ENCODE data around the gene DOCK3. TPM values are rescaled to one million over a fixed set of nuclear protein-coding genes. Genes with fewer than 3 reads are reported as not detected.
"Not testable (repeated sequence)": the region's sequence is repeated elsewhere in the genome, so short reads cannot be mapped to it uniquely, and the experiment has no call there.

Gene DOCK3
- total RNA-seq, 3 donors from 2014 or later (not counting 1 experiment from before 2014, with no cell fraction given) = 1.4 to 2.4 (median 1.7) TPM

DNA sequence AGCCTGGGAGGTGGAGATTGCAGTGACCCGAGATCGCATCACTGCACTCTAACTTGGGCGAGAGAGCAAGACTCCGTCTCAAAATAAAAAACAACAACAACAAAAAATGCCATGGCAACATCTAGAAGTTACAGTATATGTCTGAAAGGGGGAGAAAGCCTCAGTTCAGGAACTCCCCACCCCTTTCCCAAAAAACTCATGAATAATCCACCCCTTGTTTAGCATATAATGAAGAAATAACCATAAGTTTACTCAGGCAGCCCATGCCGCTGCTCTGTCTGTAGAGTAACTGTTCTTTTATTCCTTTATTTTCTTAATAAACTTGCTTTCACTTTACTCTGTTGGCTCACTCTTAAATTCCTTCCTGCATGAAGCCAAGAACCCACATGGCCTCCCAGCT is 145.2 kb downstream of the DOCK3 start:
- no peaks in the 10 kb centered on the region for H3K36me3 Mint-ChIP-seq
- no peaks in the 10 kb centered on the region for H3K4me1 Mint-ChIP-seq
- no peaks in the 10 kb centered on the region for H3K4me1 ChIP-seq (ENCODE audit: control insufficient read depth, insufficient read depth, low read length)
- ATAC-seq = no peak
- H3K4me3 Mint-ChIP-seq = no peak overlapping the region
- DNase-seq = no peak
- intact Hi-C loops (cut with micrococcal nuclease) = no loop called here
- H3K36me3 ChIP-seq (ENCODE audit: control insufficient read depth, insufficient read depth, low read length) = no peaks in the 10 kb centered on the region
- no peak overlapping the region for H3K27ac Mint-ChIP-seq
- H3K9me3 ChIP-seq (ENCODE audit: control insufficient read depth, insufficient read depth, low read length) = no peaks in the 10 kb centered on the region
- peaks cover 3 to 21% of the 10 kb centered on the region in 2 donors for H3K27me3 Mint-ChIP-seq (ENCODE audit: low read depth in 2 of 2)
- H3K4me3 ChIP-seq (ENCODE audit: low read length) = no peak overlapping the region
- no peaks in the 10 kb centered on the region for H3K27me3 ChIP-seq (ENCODE audit: control insufficient read depth, insufficient read depth, low read length)
- WGBS (ENCODE audit: insufficient coverage) = 93% methylated on average over 5 of the region's 5 CpGs
- no peak overlapping the region for H3K27ac ChIP-seq (ENCODE audit: low read length)
- no peaks in the 10 kb centered on the region for H3K9me3 Mint-ChIP-seq
- TF ChIP-seq, protein P1, sequence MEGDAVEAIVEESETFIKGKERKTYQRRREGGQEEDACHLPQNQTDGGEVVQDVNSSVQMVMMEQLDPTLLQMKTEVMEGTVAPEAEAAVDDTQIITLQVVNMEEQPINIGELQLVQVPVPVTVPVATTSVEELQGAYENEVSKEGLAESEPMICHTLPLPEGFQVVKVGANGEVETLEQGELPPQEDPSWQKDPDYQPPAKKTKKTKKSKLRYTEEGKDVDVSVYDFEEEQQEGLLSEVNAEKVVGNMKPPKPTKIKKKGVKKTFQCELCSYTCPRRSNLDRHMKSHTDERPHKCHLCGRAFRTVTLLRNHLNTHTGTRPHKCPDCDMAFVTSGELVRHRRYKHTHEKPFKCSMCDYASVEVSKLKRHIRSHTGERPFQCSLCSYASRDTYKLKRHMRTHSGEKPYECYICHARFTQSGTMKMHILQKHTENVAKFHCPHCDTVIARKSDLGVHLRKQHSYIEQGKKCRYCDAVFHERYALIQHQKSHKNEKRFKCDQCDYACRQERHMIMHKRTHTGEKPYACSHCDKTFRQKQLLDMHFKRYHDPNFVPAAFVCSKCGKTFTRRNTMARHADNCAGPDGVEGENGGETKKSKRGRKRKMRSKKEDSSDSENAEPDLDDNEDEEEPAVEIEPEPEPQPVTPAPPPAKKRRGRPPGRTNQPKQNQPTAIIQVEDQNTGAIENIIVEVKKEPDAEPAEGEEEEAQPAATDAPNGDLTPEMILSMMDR (IDR thresholded peaks at IDR 0.05) = no peak

DNA sequence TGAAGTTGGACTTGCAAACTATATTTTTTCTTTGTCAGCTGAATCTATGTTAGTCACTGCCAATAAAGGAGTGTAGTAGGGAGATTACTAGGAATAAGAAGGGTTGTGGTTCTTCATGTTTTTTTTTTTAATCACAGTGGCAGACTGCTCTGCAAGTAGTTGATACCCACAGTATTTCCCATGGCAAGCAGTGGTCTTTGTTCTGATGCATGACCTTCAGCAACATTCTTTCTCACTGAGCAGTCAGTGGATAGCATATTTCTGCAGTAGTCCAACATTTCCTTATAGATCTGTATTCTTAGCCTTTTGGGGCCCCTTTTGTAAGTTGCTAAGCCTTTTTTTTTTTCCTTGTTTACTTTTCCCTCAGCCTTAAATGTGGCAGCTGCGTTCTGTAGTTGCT is 151.1 kb downstream of the DOCK3 start:
- H3K9me3 Mint-ChIP-seq = no peaks in the 10 kb centered on the region
- Histone ChIP-seq H3K36me3 (ENCODE audit: control insufficient read depth, insufficient read depth, low read length) (no peaks in the 10 kb centered on the region), H3K4me3 (ENCODE audit: low read length) (no peak overlapping the region), H3K9me3 (ENCODE audit: control insufficient read depth, insufficient read depth, low read length) (no peaks in the 10 kb centered on the region), H3K27ac (ENCODE audit: low read length) (no peak overlapping the region), H3K27me3 (ENCODE audit: control insufficient read depth, insufficient read depth, low read length) (no peaks in the 10 kb centered on the region), H3K4me1 (ENCODE audit: control insufficient read depth, insufficient read depth, low read length) (no peaks in the 10 kb centered on the region)
- WGBS (ENCODE audit: insufficient coverage) = no CpG with 5 or more reads among the region's 1 CpG
- no peaks in the 10 kb centered on the region for H3K36me3 Mint-ChIP-seq
- TF ChIP-seq, protein P1 (IDR thresholded peaks at IDR 0.05) = no peak
- ATAC-seq = no peak
- no peak for DNase-seq
- no peak overlapping the region for H3K27ac Mint-ChIP-seq
- intact Hi-C loops (cut with micrococcal nuclease) = no loop called here
- H3K4me1 Mint-ChIP-seq = no peaks in the 10 kb centered on the region
- peaks cover 7 to 25% of the 10 kb centered on the region in 2 donors for H3K27me3 Mint-ChIP-seq (ENCODE audit: low read depth in 2 of 2)
- H3K4me3 Mint-ChIP-seq = no peak overlapping the region

DNA sequence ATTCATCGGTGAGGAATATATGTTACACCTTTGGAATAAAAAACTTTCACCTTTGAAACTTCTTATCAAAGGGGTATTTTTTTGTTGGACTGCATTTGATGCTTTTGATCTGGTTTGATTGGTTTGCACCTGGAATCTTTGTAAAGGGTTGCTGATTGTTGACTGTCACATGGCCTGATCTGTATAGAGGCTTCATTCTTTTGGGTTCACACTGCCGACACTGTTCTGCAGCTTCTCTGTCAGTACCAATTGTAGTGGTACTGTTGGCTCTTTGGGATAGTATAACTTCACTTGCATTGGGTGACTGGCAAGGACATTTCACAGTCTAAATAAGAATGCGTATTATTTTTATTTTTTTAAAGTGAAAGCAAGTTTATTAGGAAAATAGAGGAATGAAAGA is 155.7 kb downstream of the DOCK3 start:
- no peak for ATAC-seq
- TF ChIP-seq, protein P1 (IDR thresholded peaks at IDR 0.05) = no peak
- H3K27ac Mint-ChIP-seq = no peak overlapping the region
- H3K27me3 Mint-ChIP-seq (ENCODE audit: low read depth in 2 of 2) = peaks cover 12 to 38% of the 10 kb centered on the region in 2 donors
- Histone ChIP-seq H3K4me3 (ENCODE audit: low read length) (no peak overlapping the region), H3K4me1 (ENCODE audit: control insufficient read depth, insufficient read depth, low read length) (no peaks in the 10 kb centered on the region), H3K27ac (ENCODE audit: low read length) (no peak overlapping the region), H3K27me3 (ENCODE audit: control insufficient read depth, insufficient read depth, low read length) (no peaks in the 10 kb centered on the region), H3K36me3 (ENCODE audit: control insufficient read depth, insufficient read depth, low read length) (no peaks in the 10 kb centered on the region), H3K9me3 (ENCODE audit: control insufficient read depth, insufficient read depth, low read length) (no peaks in the 10 kb centered on the region)
- H3K4me1 Mint-ChIP-seq = no peaks in the 10 kb centered on the region
- H3K36me3 Mint-ChIP-seq = peaks cover 6% of the 10 kb centered on the region
- H3K9me3 Mint-ChIP-seq = peaks cover 0 to 2% of the 10 kb centered on the region in 2 donors
- WGBS (ENCODE audit: insufficient coverage) = 94% methylated on average over 2 of the region's 3 CpGs
- DNase-seq = no peak
- intact Hi-C loops (cut with micrococcal nuclease) = no loop called here
- no peak overlapping the region for H3K4me3 Mint-ChIP-seq

DNA sequence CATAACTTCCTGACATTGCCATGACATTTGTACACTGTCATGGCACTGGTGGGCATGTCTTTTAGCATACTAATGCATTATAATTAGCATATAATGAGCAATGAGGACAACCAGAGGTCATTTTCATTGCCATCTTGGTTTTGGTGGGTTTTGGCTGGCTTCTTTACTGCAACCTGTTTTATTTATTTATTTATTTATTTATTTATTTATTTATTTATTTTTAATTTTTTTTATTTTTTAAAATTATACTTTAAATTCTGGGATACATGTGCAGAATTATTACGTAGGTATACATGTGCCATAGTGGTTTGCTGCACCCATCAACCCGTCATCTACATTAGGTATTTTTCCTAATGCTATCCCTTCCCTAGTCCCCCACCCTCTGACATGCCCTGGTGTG is 156.3 kb downstream of the DOCK3 start:
- H3K4me3 Mint-ChIP-seq; H3K4me1 Mint-ChIP-seq; DNase-seq; H3K4me1 ChIP-seq (ENCODE audit: control insufficient read depth, insufficient read depth, low read length); H3K27ac ChIP-seq (ENCODE audit: low read length); intact Hi-C loops (cut with micrococcal nuclease); ATAC-seq; H3K36me3 ChIP-seq (ENCODE audit: control insufficient read depth, insufficient read depth, low read length); H3K36me3 Mint-ChIP-seq; H3K9me3 ChIP-seq (ENCODE audit: control insufficient read depth, insufficient read depth, low read length); H3K27me3 ChIP-seq (ENCODE audit: control insufficient read depth, insufficient read depth, low read length); H3K9me3 Mint-ChIP-seq; H3K4me3 ChIP-seq (ENCODE audit: low read length); H3K27ac Mint-ChIP-seq: not testable (repeated sequence)
- peaks cover 12 to 38% of the 10 kb centered on the region in 2 donors for H3K27me3 Mint-ChIP-seq (ENCODE audit: low read depth in 2 of 2)
- 100% methylated on average over 1 of the region's 2 CpGs for WGBS (ENCODE audit: insufficient coverage)
